Cardiac muscle cell (in vitro differentiated cells and primary cell): ENCODE measurements around the gene DERA. TPM values are rescaled to one million over a fixed set of nuclear protein-coding genes. Genes with fewer than 3 reads are reported as not detected.

Experiments used
- DNase-seq, 2 donors: peaks; one replicate each; pipeline versions ENCODE4 v3.0.0 to v3.0.0-alpha.2; 2010 to 2017; ENCODE audit warnings: low read depth in 1 of 2, low spot score in 1 of 2
- H3K27ac ChIP-seq: fragments of 200-600 bp; sonication (generic); 2 replicates; pipeline ENCODE4 v1.5.1; 2016
- H3K27me3 ChIP-seq: fragments of 200-600 bp; sonication (generic); 2 replicates; pipeline ENCODE4 v1.6.0; 2016; ENCODE audit warnings: control low read depth
- H3K36me3 ChIP-seq: fragments of 200-600 bp; sonication (generic); 2 replicates; pipeline ENCODE4 v1.5.1; 2016; ENCODE audit warnings: control low read depth
- H3K4me1 ChIP-seq: fragments of 200-600 bp; sonication (generic); 2 replicates; pipeline ENCODE4 v1.8.1; 2017; ENCODE audit warnings: low read depth, mild to moderate bottlenecking, mixed run types
- H3K4me3 ChIP-seq: fragments of 200-600 bp; sonication (generic); 2 replicates; pipeline ENCODE4 v1.5.1; 2016; ENCODE audit warnings: mild to moderate bottlenecking
- H3K9me3 ChIP-seq: fragments of 200-600 bp; sonication (generic); 2 replicates; pipeline ENCODE4 v1.5.1; 2017; ENCODE audit warnings: low read depth, mild to moderate bottlenecking, control low read depth
- polyA plus RNA-seq: library from polyadenylated mRNA; unstranded; fragments of >200 nt; fragmentation: Nextera tagmentation; extraction: Ambion mirVana; gene quantifications from 2 replicates; pipeline ENCODE4 v1.2.1, GENCODE V29; 2016
- total RNA-seq: library from RNA; depleted of rRNA; stranded (reverse); fragments of >200 nt; gene quantifications from 2 replicates; pipeline ENCODE4 v1.2.3, GENCODE V29; 2016
- TF ChIP-seq, protein P1 (sequence below): IDR thresholded peaks from 2 replicates; pipeline ENCODE4 v1.5.1; 2012; ENCODE audit warnings: low read depth, mild to moderate bottlenecking, low read length

Gene DERA
- total and polyA plus RNA-seq, 2 experiments from 2014 or later = 15.2 to 30.7 TPM

DNA sequence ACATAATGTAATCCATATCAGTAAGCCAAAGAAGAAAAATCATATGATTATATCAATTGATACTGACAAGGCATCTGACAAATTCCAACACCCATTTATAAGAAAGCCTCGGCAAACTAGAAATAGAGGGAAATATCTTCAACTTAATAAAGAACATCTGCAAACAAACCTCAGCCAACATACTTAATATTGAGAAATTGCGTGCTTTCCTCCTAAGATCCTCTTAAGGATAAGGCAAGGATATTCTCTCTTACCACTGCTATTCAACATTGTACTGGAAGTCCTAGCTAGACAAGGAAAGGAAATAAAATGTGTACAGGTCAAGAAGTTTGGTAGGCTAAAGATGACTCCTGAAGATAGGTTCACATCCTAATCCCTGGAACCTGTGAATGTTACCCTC is 115.9 kb downstream of the DERA start:
- Histone ChIP-seq H3K9me3 (no peaks in the 10 kb centered on the region), H3K4me3 (no peak overlapping the region), H3K27ac (no peak overlapping the region), H3K27me3 (no peaks in the 10 kb centered on the region), H3K36me3 (no peaks in the 10 kb centered on the region), H3K4me1 (no peaks in the 10 kb centered on the region)
- TF ChIP-seq, protein P1, sequence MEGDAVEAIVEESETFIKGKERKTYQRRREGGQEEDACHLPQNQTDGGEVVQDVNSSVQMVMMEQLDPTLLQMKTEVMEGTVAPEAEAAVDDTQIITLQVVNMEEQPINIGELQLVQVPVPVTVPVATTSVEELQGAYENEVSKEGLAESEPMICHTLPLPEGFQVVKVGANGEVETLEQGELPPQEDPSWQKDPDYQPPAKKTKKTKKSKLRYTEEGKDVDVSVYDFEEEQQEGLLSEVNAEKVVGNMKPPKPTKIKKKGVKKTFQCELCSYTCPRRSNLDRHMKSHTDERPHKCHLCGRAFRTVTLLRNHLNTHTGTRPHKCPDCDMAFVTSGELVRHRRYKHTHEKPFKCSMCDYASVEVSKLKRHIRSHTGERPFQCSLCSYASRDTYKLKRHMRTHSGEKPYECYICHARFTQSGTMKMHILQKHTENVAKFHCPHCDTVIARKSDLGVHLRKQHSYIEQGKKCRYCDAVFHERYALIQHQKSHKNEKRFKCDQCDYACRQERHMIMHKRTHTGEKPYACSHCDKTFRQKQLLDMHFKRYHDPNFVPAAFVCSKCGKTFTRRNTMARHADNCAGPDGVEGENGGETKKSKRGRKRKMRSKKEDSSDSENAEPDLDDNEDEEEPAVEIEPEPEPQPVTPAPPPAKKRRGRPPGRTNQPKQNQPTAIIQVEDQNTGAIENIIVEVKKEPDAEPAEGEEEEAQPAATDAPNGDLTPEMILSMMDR = no peak
- DNase-seq = peak in 1 of 2 donors; percentile 5

DNA sequence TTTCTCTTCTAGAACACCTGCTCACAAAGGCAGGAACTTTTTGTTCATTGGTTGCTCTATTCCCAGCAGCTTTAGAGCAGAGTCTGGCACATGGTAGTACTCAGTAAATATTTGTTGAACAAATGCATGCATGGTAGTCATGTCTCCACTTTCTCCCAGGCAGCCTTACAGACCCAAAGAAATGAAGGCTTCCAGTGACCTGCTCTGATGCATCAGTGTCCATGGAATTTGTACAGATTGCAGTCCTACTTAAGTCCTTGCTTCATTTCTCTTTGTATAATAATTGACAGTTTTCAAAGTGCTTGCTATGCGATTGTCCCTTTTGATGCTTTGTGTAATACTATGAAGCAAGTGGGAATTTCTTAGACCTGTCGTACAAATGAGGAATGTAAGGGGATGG is 119.6 kb downstream of the DERA start:
- TF ChIP-seq, protein P1 = no peak
- H3K4me3 ChIP-seq = no peak overlapping the region
- no peak for DNase-seq

DNA sequence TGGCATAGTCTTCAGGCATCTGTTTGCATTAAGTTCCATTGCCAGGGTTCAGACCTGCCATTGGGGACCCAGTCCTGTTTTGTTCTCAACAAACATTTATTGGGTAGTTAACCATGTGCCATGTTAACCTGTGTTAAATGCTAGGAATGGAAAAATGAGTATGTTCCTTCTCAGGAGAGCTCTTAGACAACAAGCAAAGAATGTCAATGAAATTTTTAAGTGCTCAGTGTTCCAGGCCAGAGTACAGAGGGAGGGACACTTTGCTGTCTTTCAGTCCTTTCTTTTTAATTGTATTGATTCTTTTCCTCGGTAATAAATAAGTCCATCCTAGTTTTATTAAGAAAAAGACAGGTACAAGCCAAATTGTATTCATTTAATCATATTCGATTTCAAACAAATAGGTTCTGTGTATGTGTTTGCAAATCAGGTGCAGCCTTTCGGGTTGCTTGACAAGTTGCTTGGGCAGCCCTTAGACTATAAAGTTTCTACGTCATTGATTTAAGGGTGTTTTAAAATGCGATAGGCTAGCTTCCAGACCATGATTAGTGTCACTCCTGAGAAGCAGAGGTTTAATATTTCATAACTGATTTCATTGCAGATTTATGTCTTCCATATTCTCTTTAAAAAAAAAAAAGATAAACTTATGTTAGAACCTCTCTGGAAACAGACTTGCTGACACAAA is 123.1 kb downstream of the DERA start:
- H3K4me3 ChIP-seq = no peak overlapping the region
- TF ChIP-seq, protein P1 = no peak
- no peak for DNase-seq
- H3K36me3 ChIP-seq = no peaks in the 10 kb centered on the region
- no peaks in the 10 kb centered on the region for H3K4me1 ChIP-seq
- no peak overlapping the region for H3K27ac ChIP-seq
- H3K9me3 ChIP-seq = no peaks in the 10 kb centered on the region
- no peaks in the 10 kb centered on the region for H3K27me3 ChIP-seq

More for the DNA sequence above, 119.6 kb downstream of the DERA start:
- Histone ChIP-seq H3K27ac (no peak overlapping the region), H3K4me1 (no peaks in the 10 kb centered on the region), H3K36me3 (no peaks in the 10 kb centered on the region), H3K27me3 (no peaks in the 10 kb centered on the region), H3K9me3 (no peaks in the 10 kb centered on the region)

DNA sequence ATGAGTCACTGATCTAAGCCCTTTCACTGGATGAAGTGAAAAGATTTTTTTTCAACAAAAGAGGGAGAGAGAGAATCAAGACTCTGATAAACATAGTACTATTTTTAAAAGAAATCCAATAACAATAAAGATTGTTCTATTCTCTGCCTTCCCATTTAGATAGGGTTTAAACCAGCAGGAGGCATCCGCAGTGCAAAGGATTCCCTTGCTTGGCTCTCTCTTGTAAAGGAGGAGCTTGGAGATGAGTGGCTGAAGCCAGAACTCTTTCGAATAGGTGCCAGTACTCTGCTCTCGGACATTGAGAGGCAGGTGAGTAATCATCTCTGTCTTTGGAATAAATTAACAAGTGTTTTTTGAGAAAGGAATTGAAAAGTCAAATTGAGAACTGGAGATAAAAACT is 124.9 kb downstream of the DERA start:
- no peaks in the 10 kb centered on the region for H3K36me3 ChIP-seq
- H3K27ac ChIP-seq = no peak overlapping the region

DNA sequence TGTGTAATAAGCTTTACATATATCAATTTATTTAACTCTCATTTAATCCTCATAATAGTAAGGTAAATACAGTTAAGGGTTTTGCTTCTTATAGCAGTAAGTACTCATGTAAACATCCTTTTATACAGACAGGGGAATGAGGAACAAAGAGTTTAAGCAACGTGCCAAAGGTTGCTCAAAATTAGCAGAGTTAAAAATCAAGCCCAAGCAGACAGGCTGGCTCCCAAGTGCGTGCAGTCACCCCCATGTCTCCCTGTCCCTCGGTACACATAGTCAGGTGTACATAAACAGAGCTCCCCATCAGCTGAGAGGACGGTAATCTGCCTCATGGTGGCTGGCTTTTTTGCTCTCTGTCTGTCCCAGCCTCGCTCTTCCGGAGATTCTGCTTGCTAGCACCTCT is 126.4 kb downstream of the DERA start:
- Histone ChIP-seq H3K4me3 (no peak overlapping the region), H3K36me3 (no peaks in the 10 kb centered on the region), H3K27me3 (no peaks in the 10 kb centered on the region), H3K4me1 (no peaks in the 10 kb centered on the region), H3K9me3 (no peaks in the 10 kb centered on the region), H3K27ac (no peak overlapping the region)
- TF ChIP-seq, protein P1 = no peak
- no peak for DNase-seq

More for the DNA sequence above, 124.9 kb downstream of the DERA start:
- TF ChIP-seq, protein P1 = no peak
- DNase-seq = no peak
- no peaks in the 10 kb centered on the region for H3K27me3 ChIP-seq
- H3K9me3 ChIP-seq = no peaks in the 10 kb centered on the region
- H3K4me1 ChIP-seq = no peaks in the 10 kb centered on the region
- H3K4me3 ChIP-seq = no peak overlapping the region
